Gastroesophageal sphincter (tissue), 4 donors: ENCODE measurements around the gene RAD51B. TPM values are rescaled to one million over a fixed set of nuclear protein-coding genes. Genes with fewer than 3 reads are reported as not detected.

ENCODE experiments used
- ATAC-seq: fragments of 150-250 bp; one replicate; pipeline ENCODE4 v1.9.1; 2016; ENCODE audit warnings: mild to moderate bottlenecking, moderate library complexity
- H3K27ac ChIP-seq, 4 donors: fragments of 200-600 bp; sonication (generic) in 3 of 4; 1 replicate in 3 of 4; 2 replicates in 1 of 4; pipeline ENCODE4 v1.5.1; 2016 to 2019
- H3K27me3 ChIP-seq: fragments of 200-600 bp; sonication (generic); one replicate; pipeline ENCODE4 v1.5.1; 2019
- H3K36me3 ChIP-seq, 2 donors: fragments of 200-600 bp; sonication (generic); one replicate each; pipeline ENCODE4 v1.5.1; 2019; ENCODE audit warnings: control low read depth in 1 of 2
- H3K4me1 ChIP-seq, 3 donors: fragments of 200-600 bp; sonication (generic); 1 replicate in 2 of 3; 2 replicates in 1 of 3; pipeline ENCODE4 v1.5.1; 2016 to 2019; ENCODE audit warnings: control low read depth in 2 of 3
- H3K4me3 ChIP-seq, 2 donors: fragments of 200-600 bp; sonication (generic); one replicate each; pipeline ENCODE4 v1.5.1; 2019; ENCODE audit warnings: mild to moderate bottlenecking in 1 of 2, moderate library complexity in 1 of 2
- H3K9me3 ChIP-seq, 3 donors: fragments of 200-600 bp; sonication (generic); one replicate each; pipeline ENCODE4 v1.5.1; 2017 to 2019; ENCODE audit warnings: control low read depth in 2 of 3
- EP300 ChIP-seq: sonication (generic); formaldehyde crosslinking; IDR thresholded peaks from one replicate; pipeline ENCODE4 v1.6.1; 2017; ENCODE audit warnings: antibody characterized with exemption, mild to moderate bottlenecking
- POLR2A ChIP-seq, 2 donors: fragments of 450-650 bp; IDR thresholded peaks; one replicate each; pipeline ENCODE4 v1.6.1; 2017; ENCODE audit warnings: antibody characterized with exemption in 2 of 2, mild to moderate bottlenecking in 2 of 2, moderate library complexity in 1 of 2
- POLR2AphosphoS5 ChIP-seq: sonication (generic); formaldehyde crosslinking; IDR thresholded peaks from one replicate; pipeline ENCODE4 v1.6.1; 2017; ENCODE audit warnings: antibody characterized with exemption
- WGBS, 2 donors: methylation state at CpG; one replicate each; pipeline ENCODE4 v1.1.5; 2018; ENCODE audit warnings: low coverage in 1 of 2; 5-methylcytosine and 5-hydroxymethylcytosine counted together
- total RNA-seq, 4 donors: library from RNA; depleted of rRNA; stranded (reverse); fragments of >200 nt; gene quantifications; one replicate each; pipeline ENCODE4 v1.1.0, GENCODE V29; 2016
- TF ChIP-seq, protein P1 (sequence below), 4 experiments: fragments of 200-600 bp in 2 of 4; fragments of 450-650 bp in 2 of 4; sonication (generic) in 1 of 4; IDR thresholded peaks; one replicate each; pipeline ENCODE4 v1.5.1; 2017 to 2019; ENCODE audit warnings: antibody characterized with exemption in 4 of 4, mild to moderate bottlenecking in 2 of 4, moderate library complexity in 2 of 4

The RAD51B gene
- total RNA-seq, 4 donors from 2014 or later, result 5.1 to 7.0 (median 6.0) TPM

DNA sequence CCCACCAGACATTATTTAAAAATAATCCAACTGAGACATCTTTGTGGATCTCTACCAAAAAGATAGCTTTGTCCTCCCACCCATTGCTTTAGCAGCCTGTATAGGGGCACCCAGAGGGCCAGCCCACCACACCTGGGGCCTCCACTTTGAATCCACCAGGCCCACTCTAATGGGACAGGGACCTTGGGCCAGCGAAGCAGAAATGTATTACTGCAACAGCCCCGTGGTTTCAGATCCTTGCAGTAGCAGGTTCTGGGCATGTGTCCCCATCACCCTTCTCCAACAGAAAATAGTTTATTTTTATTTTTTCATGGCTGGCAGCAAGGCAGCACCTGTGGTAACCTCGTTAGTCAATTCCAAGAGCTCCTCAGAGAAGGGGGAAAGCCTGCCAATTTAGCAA lies 754.9 kb downstream of the RAD51B start:
- TF ChIP-seq, protein P1, sequence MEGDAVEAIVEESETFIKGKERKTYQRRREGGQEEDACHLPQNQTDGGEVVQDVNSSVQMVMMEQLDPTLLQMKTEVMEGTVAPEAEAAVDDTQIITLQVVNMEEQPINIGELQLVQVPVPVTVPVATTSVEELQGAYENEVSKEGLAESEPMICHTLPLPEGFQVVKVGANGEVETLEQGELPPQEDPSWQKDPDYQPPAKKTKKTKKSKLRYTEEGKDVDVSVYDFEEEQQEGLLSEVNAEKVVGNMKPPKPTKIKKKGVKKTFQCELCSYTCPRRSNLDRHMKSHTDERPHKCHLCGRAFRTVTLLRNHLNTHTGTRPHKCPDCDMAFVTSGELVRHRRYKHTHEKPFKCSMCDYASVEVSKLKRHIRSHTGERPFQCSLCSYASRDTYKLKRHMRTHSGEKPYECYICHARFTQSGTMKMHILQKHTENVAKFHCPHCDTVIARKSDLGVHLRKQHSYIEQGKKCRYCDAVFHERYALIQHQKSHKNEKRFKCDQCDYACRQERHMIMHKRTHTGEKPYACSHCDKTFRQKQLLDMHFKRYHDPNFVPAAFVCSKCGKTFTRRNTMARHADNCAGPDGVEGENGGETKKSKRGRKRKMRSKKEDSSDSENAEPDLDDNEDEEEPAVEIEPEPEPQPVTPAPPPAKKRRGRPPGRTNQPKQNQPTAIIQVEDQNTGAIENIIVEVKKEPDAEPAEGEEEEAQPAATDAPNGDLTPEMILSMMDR (IDR thresholded peaks at IDR 0.05), result no peak
- TF ChIP-seq EP300 (no peak), POLR2AphosphoS5 (no peak), POLR2A (IDR thresholded peaks at IDR 0.05) (no peak)
- peaks cover 0 to 49% (median 26%) of the 10 kb centered on the region in 3 donors for H3K4me1 ChIP-seq
- H3K27ac ChIP-seq, result peak overlapping the region in 2 of 4 donors; percentile 15 to 17
- ATAC-seq, result no peak
- no peaks in the 10 kb centered on the region for H3K36me3 ChIP-seq
- no peak overlapping the region for H3K4me3 ChIP-seq
- WGBS, 2 donors, result 57 to 59% methylated on average over 2 to 3 of the region's 3 CpGs
- H3K27me3 ChIP-seq, result no peaks in the 10 kb centered on the region
- no peaks in the 10 kb centered on the region for H3K9me3 ChIP-seq

GRCh38 chr14:68574906-68575305 lies 755.3 kb downstream of the RAD51B start:
- Histone ChIP-seq H3K4me3 (no peak overlapping the region), H3K4me1 (peaks cover 0 to 44% (median 22%) of the 10 kb centered on the region in 3 donors), H3K27ac (peak overlapping the region in 2 of 4 donors; percentile 15 to 17), H3K27me3 (no peaks in the 10 kb centered on the region), H3K9me3 (no peaks in the 10 kb centered on the region), H3K36me3 (no peaks in the 10 kb centered on the region)
- no peak for ATAC-seq
- 55 to 100% methylated on average over 1 to 3 of the region's 3 CpGs for WGBS, 2 donors
- TF ChIP-seq POLR2AphosphoS5, result no peak
- no peak for TF ChIP-seq EP300
- TF ChIP-seq, protein P1 (IDR thresholded peaks at IDR 0.05), result no peak
- TF ChIP-seq POLR2A (IDR thresholded peaks at IDR 0.05), result no peak

GRCh38 chr14:68575426-68575825 lies 755.8 kb downstream of the RAD51B start:
- 72 to 73% methylated on average over 3 to 4 of the region's 4 CpGs for WGBS, 2 donors
- Histone ChIP-seq H3K36me3 (no peaks in the 10 kb centered on the region), H3K4me3 (no peak overlapping the region), H3K4me1 (peaks cover 0 to 39% (median 17%) of the 10 kb centered on the region in 3 donors), H3K27me3 (no peaks in the 10 kb centered on the region), H3K27ac (peak overlapping the region in 1 of 4 donors; percentile 15), H3K9me3 (no peaks in the 10 kb centered on the region)
- TF ChIP-seq POLR2AphosphoS5, result no peak
- TF ChIP-seq POLR2A (IDR thresholded peaks at IDR 0.05), result no peak
- TF ChIP-seq EP300, result no peak
- TF ChIP-seq, protein P1 (IDR thresholded peaks at IDR 0.05), result no peak
- ATAC-seq, result no peak

DNA sequence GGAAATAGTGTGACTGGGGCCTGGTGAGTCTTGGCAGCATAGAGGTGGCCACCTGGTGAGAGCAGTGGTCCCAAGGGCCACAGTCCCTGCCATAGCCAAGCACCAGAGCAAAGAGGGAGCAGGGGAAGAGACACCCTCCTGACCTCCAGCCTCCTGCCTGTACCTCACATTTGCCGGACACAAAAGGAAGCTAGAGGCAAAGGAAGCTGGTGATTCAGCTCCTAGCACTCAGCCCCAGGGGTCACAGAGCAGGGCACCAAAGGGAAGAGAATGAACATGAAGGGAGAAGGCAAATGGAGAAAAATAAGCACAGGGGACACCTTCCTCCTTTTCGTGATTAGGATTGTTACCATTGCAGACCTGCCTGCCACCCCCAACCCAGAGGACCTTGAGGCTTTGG lies 756.5 kb downstream of the RAD51B start:
- peaks cover 0 to 35% (median 17%) of the 10 kb centered on the region in 3 donors for H3K4me1 ChIP-seq
- H3K9me3 ChIP-seq, result no peaks in the 10 kb centered on the region
- H3K36me3 ChIP-seq, result no peaks in the 10 kb centered on the region
- no peaks in the 10 kb centered on the region for H3K27me3 ChIP-seq
- 83% methylated on average over 2 of the region's 2 CpGs; no CpG with 5 or more reads in 1 of the 2 donors for WGBS, 2 donors
- H3K27ac ChIP-seq, result peak overlapping the region in 1 of 4 donors; percentile 15
- TF ChIP-seq POLR2A (IDR thresholded peaks at IDR 0.05) (no peak), EP300 (no peak), POLR2AphosphoS5 (no peak)
- TF ChIP-seq, protein P1 (IDR thresholded peaks at IDR 0.05), result no peak
- no peak for ATAC-seq
- H3K4me3 ChIP-seq, result no peak overlapping the region

DNA sequence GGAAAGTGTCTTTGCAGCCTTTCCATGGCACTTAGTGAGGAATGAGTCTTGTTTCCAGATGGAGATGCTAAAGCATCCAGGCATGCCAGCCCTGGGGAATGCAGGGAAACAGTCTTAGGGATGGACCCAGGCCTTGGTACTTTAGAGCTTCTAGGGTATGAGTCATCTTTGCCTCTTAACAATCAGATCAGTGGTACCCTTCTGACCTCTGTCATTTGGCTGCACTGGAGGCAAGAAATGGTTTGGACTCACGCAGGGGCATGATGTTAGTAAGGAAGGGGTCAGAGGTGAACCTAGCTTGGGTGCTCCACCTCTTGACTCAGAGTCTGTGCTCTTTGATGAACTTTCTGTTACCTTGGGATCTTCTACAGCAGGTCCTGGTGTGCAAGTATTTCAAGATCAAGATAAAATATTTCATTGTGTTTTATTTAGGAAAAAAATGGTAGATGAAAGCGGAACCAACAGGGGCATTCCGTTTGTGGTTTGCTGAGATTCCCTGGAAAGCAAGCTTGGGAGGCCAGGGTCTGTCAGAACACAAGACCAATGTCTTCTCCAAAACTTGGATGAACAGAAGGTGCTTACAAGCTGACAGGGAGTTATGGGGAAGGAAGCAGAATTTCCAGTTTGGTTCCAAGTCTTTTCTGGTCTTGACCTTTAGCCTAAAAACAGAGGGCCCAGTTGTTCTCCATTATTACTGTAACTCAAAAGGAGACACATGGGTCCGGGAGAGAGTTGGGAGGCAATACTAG lies 757.1 kb downstream of the RAD51B start:
- TF ChIP-seq, protein P1 (IDR thresholded peaks at IDR 0.05), result no peak
- TF ChIP-seq POLR2A (IDR thresholded peaks at IDR 0.05), result no peak
- no peak for TF ChIP-seq POLR2AphosphoS5
- TF ChIP-seq EP300, result no peak
- H3K9me3 ChIP-seq, result no peaks in the 10 kb centered on the region
- WGBS, 2 donors, result 97 to 100% methylated on average over 3 to 4 of the region's 4 CpGs
- no peaks in the 10 kb centered on the region for H3K27me3 ChIP-seq
- no peaks in the 10 kb centered on the region for H3K36me3 ChIP-seq
- no peak overlapping the region for H3K4me3 ChIP-seq
- no peak for ATAC-seq
- H3K27ac ChIP-seq, result no peak overlapping the region
- H3K4me1 ChIP-seq, result peaks cover 0 to 35% (median 17%) of the 10 kb centered on the region in 3 donors
